Activated CD4-positive, alpha-beta memory T cell treated with anti-CD3 and anti-CD28 coated beads, Interleukin-2, amount 10 ng/mL, durations not matched to agents 7 days and 5 days (primary cell): ENCODE results near the gene PLB1. TPM values are rescaled to one million over a fixed set of nuclear protein-coding genes. Genes with fewer than 3 reads are reported as not detected.

Source experiments
- CTCF ChIA-PET: fragments of 350-600 bp; sonication (Branson Sonifier 250); formaldehyde crosslinking; loops from one replicate; lab custom pipeline; 2021; ENCODE audit warnings: antibody characterized with exemption, inconsistent platforms; lab: Charles Lee
- POLR2A ChIA-PET: fragments of 350-600 bp; sonication (Branson Sonifier 250); formaldehyde crosslinking; loops from one replicate; lab custom pipeline; 2021; ENCODE audit warnings: antibody characterized with exemption; lab: Charles Lee
- DNase-seq: peaks from one replicate; pipeline ENCODE4 v3.0.0-alpha.2; 2020
- H3K27ac Mint-ChIP-seq: one replicate; pipeline ENCODE4 v1.8.0; 2021; ENCODE audit warnings: mild to moderate bottlenecking, mixed read lengths
- H3K27me3 Mint-ChIP-seq: one replicate; pipeline ENCODE4 v1.8.0; 2021; ENCODE audit warnings: mixed read lengths
- H3K36me3 Mint-ChIP-seq: one replicate; pipeline ENCODE4 v1.8.0; 2021; ENCODE audit warnings: low read depth, mixed read lengths
- H3K4me1 Mint-ChIP-seq: one replicate; pipeline ENCODE4 v1.8.0; 2021; ENCODE audit warnings: mixed read lengths
- H3K4me3 Mint-ChIP-seq: one replicate; pipeline ENCODE4 v1.8.0; 2021; ENCODE audit warnings: mild to moderate bottlenecking, mixed read lengths
- H3K9me3 Mint-ChIP-seq: one replicate; pipeline ENCODE4 v1.8.0; 2021; ENCODE audit warnings: mixed read lengths
- total RNA-seq, 2 experiments: library from RNA; stranded (reverse); gene quantifications; one replicate each; pipeline ENCODE4 v1.2.3, GENCODE V29; 2021

The PLB1 gene
- total RNA-seq, 2 experiments from 2014 or later = 1.1 to 1.2 TPM

DNA sequence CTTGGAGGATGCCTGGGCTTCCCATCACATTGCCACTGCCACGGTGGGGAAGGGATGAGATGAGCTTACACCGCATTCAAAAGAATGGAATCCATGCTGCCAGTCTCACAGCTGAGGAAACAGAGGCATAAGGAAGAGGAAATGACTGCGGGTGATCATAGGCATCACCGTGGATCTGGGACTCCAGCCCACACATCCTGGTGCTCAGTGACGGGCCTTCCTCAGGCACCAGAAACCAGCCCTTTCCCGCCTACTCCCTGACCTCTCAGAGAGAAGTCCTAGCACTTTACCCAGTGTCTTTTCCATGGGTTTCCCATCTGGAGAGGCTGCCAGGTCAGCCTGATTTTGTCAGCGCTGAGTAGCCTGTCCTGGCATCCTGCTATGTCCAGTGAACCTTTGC, 5.3 kb upstream of the PLB1 start:
- Mint-ChIP-seq H3K4me1 (no peaks in the 10 kb centered on the region), H3K36me3 (no peaks in the 10 kb centered on the region), H3K4me3 (no peak overlapping the region), H3K9me3 (no peaks in the 10 kb centered on the region), H3K27ac (no peak overlapping the region), H3K27me3 (peaks cover 2% of the 10 kb centered on the region)
- ChIA-PET POLR2A (no interaction called here), CTCF (no interaction called here)
- no peak for DNase-seq

DNA sequence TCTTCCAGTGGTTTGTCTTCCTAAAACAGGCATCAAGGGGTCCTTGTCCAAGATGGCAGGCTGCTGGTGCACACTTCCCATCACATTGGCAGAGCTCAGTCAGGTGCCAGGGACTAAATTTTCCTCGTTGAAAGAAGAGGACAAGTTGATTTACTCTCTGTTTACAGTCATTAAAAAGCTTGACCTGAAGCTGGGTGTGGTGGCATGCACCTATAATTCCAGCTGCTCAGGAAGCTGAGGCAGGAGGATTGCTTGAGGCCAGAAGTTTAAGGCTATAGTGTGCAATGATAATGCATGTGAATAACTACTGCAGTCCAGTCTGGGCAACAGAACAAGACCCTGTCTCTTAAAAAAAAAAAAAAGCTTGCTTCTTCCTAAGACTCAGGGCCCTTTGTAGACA, 3.6 kb upstream of the PLB1 start:
- POLR2A ChIA-PET = no interaction called here
- Mint-ChIP-seq H3K27me3 (peaks cover 9% of the 10 kb centered on the region), H3K4me3 (no peak overlapping the region), H3K4me1 (no peaks in the 10 kb centered on the region), H3K36me3 (no peaks in the 10 kb centered on the region), H3K9me3 (no peaks in the 10 kb centered on the region), H3K27ac (no peak overlapping the region)
- CTCF ChIA-PET = interaction anchor here (0.7 to 1.4 kb wide), 6 partner anchors 10 to 738 kb away, joined by 3 to 5 read pairs (median 3); no protein-coding TSS in a partner anchor
- no peak for DNase-seq

DNA sequence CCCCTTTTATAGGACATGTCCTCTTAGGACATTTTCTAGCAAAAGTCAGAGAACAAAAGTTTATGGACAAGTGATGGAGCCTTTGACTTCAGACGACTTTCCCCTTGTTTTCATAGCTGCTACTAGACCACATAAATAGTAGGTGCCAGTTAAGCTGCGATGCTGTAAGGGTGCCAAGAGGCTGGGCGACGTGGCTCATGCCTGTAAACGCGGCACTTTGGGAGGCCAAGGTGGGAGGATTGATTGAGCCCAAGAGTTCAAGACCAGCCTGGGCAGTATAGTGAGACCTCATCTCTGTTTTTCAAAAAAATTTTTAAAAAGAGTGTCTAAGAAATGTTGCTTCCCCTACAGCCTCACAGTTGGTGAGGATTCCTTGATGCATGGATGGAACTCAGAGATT, 2.2 kb upstream of the PLB1 start:
- Mint-ChIP-seq H3K4me3 (no peak overlapping the region), H3K27ac (no peak overlapping the region), H3K4me1 (no peaks in the 10 kb centered on the region), H3K27me3 (peaks cover 13% of the 10 kb centered on the region), H3K9me3 (no peaks in the 10 kb centered on the region), H3K36me3 (no peaks in the 10 kb centered on the region)
- CTCF ChIA-PET = interaction anchor here (0.8 kb wide), 1 partner anchor 20 kb away, joined by 3 read pairs; no protein-coding TSS in a partner anchor
- no peak for DNase-seq
- POLR2A ChIA-PET = no interaction called here

DNA sequence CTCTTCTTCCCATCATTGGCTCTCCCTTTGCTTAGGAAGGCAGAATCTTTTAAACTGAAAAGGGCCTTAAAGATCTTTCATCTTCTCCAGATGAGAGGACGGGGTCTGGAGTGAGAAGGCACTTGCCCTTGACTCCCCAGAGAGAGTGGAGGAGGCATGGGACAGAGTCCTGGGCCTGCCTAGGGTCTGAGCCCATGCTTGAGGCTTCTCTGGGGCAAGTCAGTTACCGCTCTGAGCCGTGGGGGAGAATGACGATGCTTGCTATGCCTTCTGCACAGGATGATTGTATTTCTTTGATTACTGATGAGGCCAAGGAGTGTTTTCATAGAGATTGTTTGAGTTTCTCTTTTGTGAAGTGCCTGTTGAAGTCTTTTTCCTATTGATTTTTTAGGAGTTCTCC, 921 bp downstream of the PLB1 start:
- POLR2A ChIA-PET = no interaction called here
- Mint-ChIP-seq H3K4me1 (no peaks in the 10 kb centered on the region), H3K27ac (no peak overlapping the region), H3K9me3 (no peaks in the 10 kb centered on the region), H3K36me3 (no peaks in the 10 kb centered on the region), H3K4me3 (no peak overlapping the region), H3K27me3 (peaks cover 20% of the 10 kb centered on the region)
- CTCF ChIA-PET = no interaction called here
- no peak for DNase-seq

DNA sequence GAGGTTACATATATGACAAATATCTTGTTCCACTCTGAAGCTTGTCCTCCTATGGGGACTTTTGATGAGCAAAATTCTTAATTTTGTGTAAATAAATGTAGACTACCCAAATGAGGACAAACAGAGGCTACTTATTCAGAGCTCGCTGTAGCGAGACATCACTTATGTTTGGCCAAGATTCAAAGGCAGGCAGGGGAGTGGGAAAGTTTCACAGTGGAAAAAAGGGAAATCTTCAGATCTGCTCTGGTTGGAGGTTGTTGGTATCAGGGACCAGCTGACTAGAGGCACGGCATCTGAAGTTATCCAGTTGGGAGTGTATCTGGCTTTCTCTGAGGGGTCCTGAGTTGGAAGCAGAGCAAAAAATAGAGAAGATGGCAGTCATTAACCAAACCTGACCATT, 1.3 kb downstream of the PLB1 start:
- no peak for DNase-seq
- ChIA-PET CTCF (no interaction called here), POLR2A (no interaction called here)
- H3K27me3 Mint-ChIP-seq = peaks cover 20% of the 10 kb centered on the region
- H3K36me3 Mint-ChIP-seq = no peaks in the 10 kb centered on the region
- H3K27ac Mint-ChIP-seq = no peak overlapping the region
- H3K4me3 Mint-ChIP-seq = no peak overlapping the region
- H3K9me3 Mint-ChIP-seq = no peaks in the 10 kb centered on the region
- no peaks in the 10 kb centered on the region for H3K4me1 Mint-ChIP-seq

DNA sequence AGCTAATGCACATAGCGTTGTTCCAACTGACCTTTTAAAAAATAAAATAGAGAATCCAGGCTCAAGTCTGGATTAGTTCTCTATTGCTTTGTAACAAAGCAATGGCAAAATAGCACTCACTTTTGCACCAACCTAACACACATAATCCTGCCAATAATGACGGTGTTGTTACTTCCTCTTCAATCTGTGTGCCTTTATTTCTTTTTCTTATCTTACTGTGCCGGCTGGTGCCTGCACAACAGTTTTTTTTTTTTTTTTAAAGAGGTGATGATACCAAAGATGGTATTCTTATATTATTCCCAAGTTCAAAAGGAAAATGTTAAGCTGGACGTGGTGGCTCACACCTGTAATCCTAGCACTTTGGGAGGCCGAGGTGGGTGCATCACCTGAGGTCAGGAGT, 3.4 kb downstream of the PLB1 start:
- CTCF ChIA-PET = no interaction called here
- Mint-ChIP-seq H3K4me1 (no peaks in the 10 kb centered on the region), H3K27ac (no peak overlapping the region), H3K9me3 (no peaks in the 10 kb centered on the region), H3K36me3 (no peaks in the 10 kb centered on the region), H3K4me3 (no peak overlapping the region), H3K27me3 (peaks cover 25% of the 10 kb centered on the region)
- POLR2A ChIA-PET = interaction anchor here (0.7 kb wide), 1 partner anchor 495 kb away, joined by 3 read pairs; no protein-coding TSS in a partner anchor
- DNase-seq = no peak

DNA sequence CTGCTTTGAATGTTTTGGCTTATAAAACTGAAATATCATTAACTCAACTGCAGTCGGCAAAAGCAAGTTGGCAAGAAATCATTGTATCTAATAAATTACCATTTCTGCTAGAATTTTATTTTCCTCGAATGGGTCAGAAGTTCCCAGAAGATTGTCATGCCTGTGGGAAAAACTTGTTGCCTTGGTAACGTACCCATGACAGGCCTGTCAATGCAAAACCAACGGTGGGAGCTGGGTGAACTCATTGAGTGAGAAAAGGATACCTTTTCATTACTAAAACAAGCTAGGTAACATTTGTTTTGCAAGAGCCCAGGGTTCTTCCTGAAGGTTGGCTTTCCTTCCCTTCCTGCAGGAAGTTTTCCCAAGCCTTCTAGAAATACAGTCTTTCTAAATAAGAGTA, 9.5 kb downstream of the PLB1 start:
- CTCF ChIA-PET = no interaction called here
- Mint-ChIP-seq H3K4me1 (peaks cover 18% of the 10 kb centered on the region), H3K27me3 (peaks cover 17% of the 10 kb centered on the region), H3K36me3 (no peaks in the 10 kb centered on the region), H3K9me3 (no peaks in the 10 kb centered on the region), H3K27ac (no peak overlapping the region), H3K4me3 (no peak overlapping the region)
- DNase-seq = no peak
- POLR2A ChIA-PET = no interaction called here

DNA sequence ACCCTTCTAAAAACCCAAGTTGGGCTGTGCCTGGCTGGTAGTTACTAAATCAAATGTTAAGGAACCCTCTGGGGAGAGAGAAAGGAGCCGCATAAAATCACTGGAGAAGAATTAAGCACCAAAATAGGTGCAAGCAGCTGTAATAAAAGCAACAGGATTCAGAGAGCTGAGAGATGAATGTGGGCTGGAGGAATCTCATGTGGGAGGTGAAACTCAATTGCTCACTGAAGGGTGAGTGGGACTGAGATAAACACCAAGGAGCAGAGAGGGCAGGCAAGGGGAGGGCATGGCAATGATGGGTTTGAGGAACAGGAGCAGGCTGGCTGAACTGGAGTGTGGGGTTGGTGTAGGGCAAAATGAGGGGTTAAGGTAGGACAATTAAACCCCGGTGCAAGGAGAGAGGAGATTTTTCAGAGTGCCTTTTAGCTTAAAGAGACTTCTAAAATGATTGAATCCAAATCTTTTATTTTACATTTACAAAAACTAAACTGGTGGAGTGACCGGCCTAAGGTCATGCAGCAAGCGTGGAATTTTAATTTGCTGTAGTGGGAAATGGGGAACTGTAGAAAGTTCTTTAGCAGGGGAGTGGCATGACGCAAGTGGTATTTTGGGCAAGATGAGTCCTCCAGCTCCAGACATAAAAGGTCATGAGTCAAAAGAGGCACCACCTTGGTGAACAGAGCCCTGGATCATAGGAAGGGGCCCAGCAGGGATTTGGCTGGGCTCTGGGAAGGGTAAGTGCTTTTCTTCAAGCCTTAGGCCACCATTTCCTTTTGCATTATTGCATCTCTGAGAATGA, 10.5 kb downstream of the PLB1 start:
- POLR2A ChIA-PET = no interaction called here
- Mint-ChIP-seq H3K9me3 (no peaks in the 10 kb centered on the region), H3K4me3 (no peak overlapping the region), H3K36me3 (no peaks in the 10 kb centered on the region), H3K27me3 (peaks cover 14% of the 10 kb centered on the region), H3K27ac (no peak overlapping the region), H3K4me1 (peaks cover 18% of the 10 kb centered on the region)
- DNase-seq = no peak
- CTCF ChIA-PET = interaction anchor here (1.2 to 1.3 kb wide), 2 partner anchors 13 to 87 kb away, joined by 3 read pairs; no protein-coding TSS in a partner anchor

DNA sequence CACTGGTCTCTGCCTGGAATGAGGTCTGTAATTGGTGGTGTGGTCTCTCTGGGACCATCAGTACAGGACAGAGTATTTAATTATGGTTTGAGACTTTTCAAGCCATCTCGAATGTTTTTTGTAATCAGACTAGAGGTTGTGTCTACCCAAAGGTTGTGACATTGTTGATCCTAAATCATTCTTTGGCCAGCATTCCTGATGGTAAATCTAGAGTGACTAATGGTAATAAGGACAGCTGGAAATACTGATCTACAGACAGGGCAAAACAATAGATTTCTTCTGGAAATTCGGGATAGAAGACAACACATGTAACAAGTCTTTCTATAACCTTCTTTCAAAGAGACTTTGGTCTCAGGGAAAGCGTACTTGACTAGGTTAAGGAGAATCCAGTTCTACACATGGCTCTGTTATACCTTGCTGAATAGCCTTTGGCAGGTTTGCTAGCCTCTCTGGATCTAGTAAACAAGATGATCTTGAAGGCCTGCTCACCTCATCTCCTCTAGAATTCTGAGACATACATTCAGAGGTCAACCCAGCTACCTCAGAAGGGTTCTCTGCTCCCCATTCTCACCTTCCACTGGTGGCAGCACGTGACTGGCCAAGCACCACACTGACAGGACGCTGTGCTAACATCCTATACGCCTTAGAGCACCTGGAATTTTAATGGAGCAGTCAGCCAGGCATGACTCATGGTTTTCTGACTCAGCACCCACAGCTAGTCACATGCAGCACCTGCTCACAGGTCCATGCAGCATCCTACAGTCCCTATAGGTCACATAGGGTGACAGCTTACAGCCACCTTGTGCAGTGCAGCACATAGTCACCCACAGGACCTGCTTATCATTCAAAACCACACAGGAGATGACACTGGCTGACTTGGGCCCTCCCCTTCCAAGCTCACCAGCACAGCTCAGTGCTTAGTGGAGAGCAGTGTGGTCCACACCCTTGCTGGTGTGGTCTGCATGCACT, 12.2 kb downstream of the PLB1 start:
- H3K36me3 Mint-ChIP-seq = peaks cover 13% of the 10 kb centered on the region

DNA sequence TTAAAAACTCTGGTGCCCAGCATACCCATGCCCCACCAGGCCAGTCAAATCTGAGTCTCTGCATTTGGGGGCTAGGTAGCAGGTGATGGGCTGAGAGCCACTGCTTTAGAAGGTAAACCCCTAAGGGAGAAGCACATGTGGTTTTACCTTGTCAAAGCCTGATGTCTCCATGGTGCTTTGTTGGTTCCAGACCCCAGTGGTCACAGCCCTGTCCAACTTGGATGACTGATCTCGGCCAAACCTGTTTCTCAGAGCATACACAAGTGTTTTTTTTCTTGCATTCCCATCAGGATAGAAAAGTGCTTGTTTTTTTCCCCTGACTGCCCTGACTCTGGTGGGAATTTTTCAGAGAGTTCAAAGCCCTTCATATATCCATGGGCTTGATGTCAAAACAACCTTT, 13.5 kb downstream of the PLB1 start:
- ChIA-PET CTCF (no interaction called here), POLR2A (no interaction called here)
- peaks cover 18% of the 10 kb centered on the region for H3K9me3 Mint-ChIP-seq
- H3K4me3 Mint-ChIP-seq = no peak overlapping the region
- peaks cover 19% of the 10 kb centered on the region for H3K36me3 Mint-ChIP-seq
- H3K27me3 Mint-ChIP-seq = peaks cover 34% of the 10 kb centered on the region
- peaks cover 23% of the 10 kb centered on the region for H3K4me1 Mint-ChIP-seq
- no peak for DNase-seq
- H3K27ac Mint-ChIP-seq = no peak overlapping the region

More for the DNA sequence above, 12.2 kb downstream of the PLB1 start:
- ChIA-PET POLR2A (interaction anchor here (0.7 kb wide), 1 partner anchor 18 kb away, joined by 4 read pairs; no protein-coding TSS in a partner anchor), CTCF (interaction anchor here (1.0 to 1.2 kb wide), 3 partner anchors 11 to 86 kb away, joined by 3 to 5 read pairs (median 5); no protein-coding TSS in a partner anchor)
- Mint-ChIP-seq H3K4me3 (no peak overlapping the region), H3K27me3 (peaks cover 28% of the 10 kb centered on the region), H3K9me3 (peaks cover 15% of the 10 kb centered on the region), H3K27ac (peak overlapping the region; percentile 10), H3K4me1 (peaks cover 23% of the 10 kb centered on the region)
- peak; percentile 68 for DNase-seq

DNA sequence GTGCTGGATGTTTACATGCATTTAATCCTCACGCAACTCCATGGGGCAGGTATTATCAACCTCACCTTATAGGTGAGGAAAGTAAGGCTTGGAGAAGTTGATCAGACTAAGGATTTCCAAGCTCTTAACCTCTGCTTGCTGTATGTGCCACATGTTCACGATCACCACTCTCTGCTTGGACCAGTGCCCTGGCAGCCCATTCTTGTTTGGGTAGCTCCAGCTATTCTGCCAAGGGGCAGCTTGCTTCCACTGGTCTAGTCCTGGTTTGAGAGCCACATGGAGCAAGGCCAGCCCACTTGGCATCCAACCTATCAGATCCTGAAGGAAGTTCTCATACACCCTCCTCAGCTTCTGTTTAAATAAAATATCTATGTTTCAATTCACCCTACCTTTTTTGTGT, 14.3 kb downstream of the PLB1 start:
- Mint-ChIP-seq H3K4me3 (no peak overlapping the region), H3K36me3 (peaks cover 19% of the 10 kb centered on the region), H3K27me3 (peaks cover 34% of the 10 kb centered on the region), H3K4me1 (peaks cover 23% of the 10 kb centered on the region), H3K27ac (no peak overlapping the region), H3K9me3 (peaks cover 18% of the 10 kb centered on the region)
- ChIA-PET POLR2A (no interaction called here), CTCF (interaction anchor here (0.7 kb wide), 1 partner anchor 666 kb away, joined by 3 read pairs; no protein-coding TSS in a partner anchor)
- DNase-seq = no peak

DNA sequence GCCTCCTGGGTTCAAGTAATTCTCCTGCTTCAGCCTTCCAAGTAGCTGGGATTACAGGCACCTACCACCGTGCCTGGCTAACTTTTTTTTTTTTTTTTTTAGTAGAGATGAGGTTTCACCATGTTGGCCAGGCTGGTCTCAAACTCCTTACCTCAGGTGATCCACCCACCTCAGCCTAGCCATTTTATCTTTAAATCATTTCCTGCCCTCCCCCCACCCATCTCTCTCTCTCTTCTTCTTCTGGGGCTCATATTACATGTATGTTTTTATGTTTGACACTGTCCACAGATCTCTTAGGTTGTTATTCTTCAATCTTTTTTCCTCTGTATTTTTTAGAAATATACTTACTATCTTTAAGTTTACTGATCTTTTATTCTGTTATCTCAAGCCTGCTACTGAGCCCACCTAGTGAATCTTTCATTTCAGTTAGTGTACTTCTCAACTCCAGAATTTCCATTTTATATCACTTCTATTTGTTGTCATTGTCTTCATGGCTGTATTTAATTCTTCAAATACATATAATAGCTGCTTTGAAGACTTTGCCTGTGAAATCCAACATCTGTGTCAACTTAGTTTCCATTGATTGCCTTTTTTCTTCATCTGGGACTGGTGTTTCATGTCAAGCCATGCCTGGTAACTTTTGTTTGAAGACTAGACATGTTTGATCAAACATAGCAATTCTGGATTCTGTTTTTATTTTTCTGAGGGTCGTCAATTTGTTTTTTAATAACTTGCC, 16.2 kb downstream of the PLB1 start:
- H3K27me3 Mint-ChIP-seq = peaks cover 47% of the 10 kb centered on the region
- H3K9me3 Mint-ChIP-seq = peaks cover 18% of the 10 kb centered on the region
- H3K36me3 Mint-ChIP-seq = peaks cover 19% of the 10 kb centered on the region
- no peak overlapping the region for H3K27ac Mint-ChIP-seq
- ChIA-PET CTCF (interaction anchor here (0.7 kb wide), 1 partner anchor 358 kb away, joined by 3 read pairs; the partner anchor contains the start of gene TRMT61B), POLR2A (no interaction called here)
- H3K4me1 Mint-ChIP-seq = peaks cover 23% of the 10 kb centered on the region
- no peak for DNase-seq
- H3K4me3 Mint-ChIP-seq = no peak overlapping the region
